Cardiac muscle cell (in vitro differentiated cells and primary cell): ENCODE measurements around the gene NCKAP5L. TPM values are rescaled to one million over a fixed set of nuclear protein-coding genes. Genes with fewer than 3 reads are reported as not detected.
A peak's percentile ranks its signal among the peaks of the same experiment; 100 is the strongest.

Experiments
- DNase-seq, 2 donors: peaks; one replicate each; pipeline versions ENCODE4 v3.0.0 to v3.0.0-alpha.2; 2010 to 2017; ENCODE audit warnings: low read depth in 1 of 2, low spot score in 1 of 2
- H3K27ac ChIP-seq: fragments of 200-600 bp; sonication (generic); 2 replicates; pipeline ENCODE4 v1.5.1; 2016
- H3K27me3 ChIP-seq: fragments of 200-600 bp; sonication (generic); 2 replicates; pipeline ENCODE4 v1.6.0; 2016; ENCODE audit warnings: control low read depth
- H3K36me3 ChIP-seq: fragments of 200-600 bp; sonication (generic); 2 replicates; pipeline ENCODE4 v1.5.1; 2016; ENCODE audit warnings: control low read depth
- H3K4me1 ChIP-seq: fragments of 200-600 bp; sonication (generic); 2 replicates; pipeline ENCODE4 v1.8.1; 2017; ENCODE audit warnings: low read depth, mild to moderate bottlenecking, mixed run types
- H3K4me3 ChIP-seq: fragments of 200-600 bp; sonication (generic); 2 replicates; pipeline ENCODE4 v1.5.1; 2016; ENCODE audit warnings: mild to moderate bottlenecking
- H3K9me3 ChIP-seq: fragments of 200-600 bp; sonication (generic); 2 replicates; pipeline ENCODE4 v1.5.1; 2017; ENCODE audit warnings: low read depth, mild to moderate bottlenecking, control low read depth
- CTCF ChIP-seq: IDR thresholded peaks from 2 replicates; pipeline ENCODE4 v1.5.1; 2012; ENCODE audit warnings: low read depth, mild to moderate bottlenecking, low read length
- polyA plus RNA-seq: library from polyadenylated mRNA; unstranded; fragments of >200 nt; fragmentation: Nextera tagmentation; extraction: Ambion mirVana; gene quantifications from 2 replicates; pipeline ENCODE4 v1.2.1, GENCODE V29; 2016
- total RNA-seq: library from RNA; depleted of rRNA; stranded (reverse); fragments of >200 nt; gene quantifications from 2 replicates; pipeline ENCODE4 v1.2.3, GENCODE V29; 2016

Gene NCKAP5L
- total and polyA plus RNA-seq, 2 experiments from 2014 or later = 32.0 to 61.1 TPM

- peaks cover 6% of the 10 kb centered on the region for H3K36me3 ChIP-seq
- no peak overlapping the region for H3K27ac ChIP-seq
- no peak for TF ChIP-seq CTCF
Measured at GRCh38 chr12:49791700-49792099, 36.5 kb downstream of the NCKAP5L start.

GRCh38 chr12:49790741-49791555, 37.3 kb downstream of the NCKAP5L start:
- no peaks in the 10 kb centered on the region for H3K9me3 ChIP-seq
- DNase-seq = no peak
- H3K4me3 ChIP-seq = no peak overlapping the region
- no peaks in the 10 kb centered on the region for H3K4me1 ChIP-seq
- TF ChIP-seq CTCF = no peak
- no peak overlapping the region for H3K27ac ChIP-seq
- H3K27me3 ChIP-seq = no peaks in the 10 kb centered on the region
- peaks cover 6% of the 10 kb centered on the region for H3K36me3 ChIP-seq

More at GRCh38 chr12:49791700-49792099, 36.5 kb downstream of the NCKAP5L start:
- Histone ChIP-seq H3K27me3 (no peaks in the 10 kb centered on the region), H3K4me3 (no peak overlapping the region), H3K4me1 (no peaks in the 10 kb centered on the region), H3K9me3 (no peaks in the 10 kb centered on the region)
- DNase-seq = no peak

- DNase-seq = no peak
- Histone ChIP-seq H3K27ac (no peak overlapping the region), H3K36me3 (peaks cover 6% of the 10 kb centered on the region), H3K4me3 (no peak overlapping the region), H3K4me1 (no peaks in the 10 kb centered on the region), H3K27me3 (no peaks in the 10 kb centered on the region), H3K9me3 (no peaks in the 10 kb centered on the region)
- TF ChIP-seq CTCF = peak; percentile 4
Measured at GRCh38 chr12:49789992-49790391, 38.2 kb downstream of the NCKAP5L start.

- Histone ChIP-seq H3K9me3 (no peaks in the 10 kb centered on the region), H3K27ac (no peak overlapping the region), H3K27me3 (no peaks in the 10 kb centered on the region), H3K36me3 (peaks cover 3% of the 10 kb centered on the region), H3K4me1 (peaks cover 3% of the 10 kb centered on the region), H3K4me3 (no peak overlapping the region)
- no peak for TF ChIP-seq CTCF
- DNase-seq = no peak
Measured at GRCh38 chr12:49787672-49788071, 40.5 kb downstream of the NCKAP5L start.

GRCh38 chr12:49784756-49785409, 43.3 kb downstream of the NCKAP5L start:
- no peak overlapping the region for H3K4me3 ChIP-seq
- DNase-seq = peak in 1 of 2 donors; percentile 22
- H3K27me3 ChIP-seq = peaks cover 4% of the 10 kb centered on the region
- no peaks in the 10 kb centered on the region for H3K36me3 ChIP-seq
- H3K4me1 ChIP-seq = peaks cover 3% of the 10 kb centered on the region
- TF ChIP-seq CTCF = no peak
- no peak overlapping the region for H3K27ac ChIP-seq
- H3K9me3 ChIP-seq = no peaks in the 10 kb centered on the region
